WTC11 (cell line): ENCODE results near the gene JOSD2. TPM values are rescaled to one million over a fixed set of nuclear protein-coding genes. Genes with fewer than 3 reads are reported as not detected.

Experiments
- ATAC-seq: fragments of 200-7000 bp; cut with Tn5 transposase; 2 replicates; pipeline ENCODE4 v1.10.0; 2021; ENCODE audit warnings: mild to moderate bottlenecking, moderate library complexity
- CTCF ChIA-PET: fragments of 300-600 bp; sonication (Branson Sonifier 250); formaldehyde crosslinking; loops from one replicate; lab custom pipeline; 2021; ENCODE audit warnings: antibody characterized with exemption; lab: Charles Lee
- POLR2A ChIA-PET: fragments of 350-600 bp; sonication (Branson Sonifier 250); formaldehyde crosslinking; loops from one replicate; lab custom pipeline; 2021; ENCODE audit warnings: antibody characterized with exemption; lab: Charles Lee
- DNase-seq: peaks from one replicate; pipeline ENCODE4 v3.0.0; 2021; ENCODE audit warnings: low spot score
- H3K27ac Mint-ChIP-seq: 2 replicates; pipeline ENCODE4 v1.8.0; 2021; ENCODE audit warnings: mixed read lengths
- H3K27me3 Mint-ChIP-seq: 2 replicates; pipeline ENCODE4 v1.8.0; 2021; ENCODE audit warnings: low read depth, mild to moderate bottlenecking, moderate library complexity, mixed read lengths
- H3K36me3 Mint-ChIP-seq: 2 replicates; pipeline ENCODE4 v1.8.0; 2021; ENCODE audit warnings: mixed read lengths
- H3K4me1 Mint-ChIP-seq: 2 replicates; pipeline ENCODE4 v1.8.0; 2022; ENCODE audit warnings: mixed read lengths
- H3K4me3 Mint-ChIP-seq: 2 replicates; pipeline ENCODE4 v1.8.0; 2021; ENCODE audit warnings: mild to moderate bottlenecking, moderate library complexity, mixed read lengths
- H3K9me3 Mint-ChIP-seq: 2 replicates; pipeline ENCODE4 v1.8.0; 2021; ENCODE audit warnings: mixed read lengths
- ATF1 ChIP-seq: sonication (generic); formaldehyde crosslinking; IDR thresholded peaks from 2 replicates; pipeline ENCODE4 v1.8.1; 2023; ENCODE audit warnings: mild to moderate bottlenecking, moderate library complexity, missing genetic modification reagents
- CREB1 ChIP-seq: sonication (generic); formaldehyde crosslinking; IDR thresholded peaks from 2 replicates; pipeline ENCODE4 v1.8.0; 2023; ENCODE audit warnings: mild to moderate bottlenecking, missing genetic modification reagents
- ELF4 ChIP-seq: sonication (generic); formaldehyde crosslinking; IDR thresholded peaks from 2 replicates; pipeline ENCODE4 v1.8.1; 2022; ENCODE audit warnings: low read depth, mild to moderate bottlenecking, moderate library complexity, missing genetic modification reagents
- EMX1 ChIP-seq: fragments of 250-450 bp; sonication (Bioruptor Pico); IDR thresholded peaks from 2 replicates; pipeline ENCODE4 v1.8.0; 2021; ENCODE audit warnings: mild to moderate bottlenecking
- FOXP1 ChIP-seq: sonication (generic); formaldehyde crosslinking; IDR thresholded peaks from 2 replicates; pipeline ENCODE4 v1.8.0; 2022; ENCODE audit warnings: missing genetic modification reagents, mild to moderate bottlenecking, moderate library complexity, borderline replicate concordance
- GRHL2 ChIP-seq: fragments of 250-450 bp; sonication (Bioruptor Pico); IDR thresholded peaks from 2 replicates; pipeline ENCODE4 v1.8.0; 2022; ENCODE audit warnings: mild to moderate bottlenecking, moderate library complexity; ENCODE audit not compliant: insufficient replicate concordance, severe bottlenecking
- NR3C1 ChIP-seq: sonication (generic); formaldehyde crosslinking; conservative IDR thresholded peaks from 2 replicates; pipeline ENCODE4 v1.8.1; 2023; ENCODE audit warnings: low read depth, mild to moderate bottlenecking, missing genetic modification reagents
- TEAD1 ChIP-seq: sonication (generic); formaldehyde crosslinking; IDR thresholded peaks from 2 replicates; pipeline ENCODE4 v1.8.0; 2022; ENCODE audit warnings: mild to moderate bottlenecking, missing genetic modification reagents
- ZNF121 ChIP-seq: sonication (generic); formaldehyde crosslinking; IDR thresholded peaks from 2 replicates; pipeline ENCODE4 v1.8.0; 2023; ENCODE audit warnings: missing genetic modification reagents
- total RNA-seq: library from RNA; stranded (reverse); gene quantifications from 3 replicates; pipeline ENCODE4 v1.2.3, GENCODE V29; 2021
- TF ChIP-seq, protein P1 (sequence below): sonication (generic); formaldehyde crosslinking; IDR thresholded peaks from 2 replicates; pipeline ENCODE4 v1.8.1; 2023; ENCODE audit warnings: mild to moderate bottlenecking, missing genetic modification reagents
- TF ChIP-seq, protein P2 (sequence below): fragments of 250-450 bp; sonication (Bioruptor Pico); IDR thresholded peaks from 2 replicates; pipeline ENCODE4 v1.8.0; 2021; ENCODE audit warnings: mild to moderate bottlenecking
- TF ChIP-seq, protein P3 (sequence below): fragments of 200-600 bp; IDR thresholded peaks from 2 replicates; pipeline ENCODE4 v1.8.0; 2022; ENCODE audit warnings: antibody characterized with exemption
- TF ChIP-seq, protein P4 (sequence below): sonication (generic); formaldehyde crosslinking; conservative IDR thresholded peaks from 2 replicates; pipeline ENCODE4 v1.8.1; 2023; ENCODE audit warnings: mild to moderate bottlenecking, low read depth, missing genetic modification reagents, moderate library complexity
- TF ChIP-seq, protein P5 (sequence below): sonication (generic); formaldehyde crosslinking; conservative IDR thresholded peaks from 2 replicates; pipeline ENCODE4 v1.8.1; 2022; ENCODE audit warnings: mild to moderate bottlenecking, missing genetic modification reagents
- TF ChIP-seq, protein P6 (sequence below): fragments of 250-450 bp; sonication (Bioruptor Pico); IDR thresholded peaks from 2 replicates; pipeline ENCODE4 v1.9.0; 2021; ENCODE audit warnings: mild to moderate bottlenecking, borderline replicate concordance

The JOSD2 gene
- total RNA-seq, 1 experiment from 2014 or later, result 4.0 TPM

DNA sequence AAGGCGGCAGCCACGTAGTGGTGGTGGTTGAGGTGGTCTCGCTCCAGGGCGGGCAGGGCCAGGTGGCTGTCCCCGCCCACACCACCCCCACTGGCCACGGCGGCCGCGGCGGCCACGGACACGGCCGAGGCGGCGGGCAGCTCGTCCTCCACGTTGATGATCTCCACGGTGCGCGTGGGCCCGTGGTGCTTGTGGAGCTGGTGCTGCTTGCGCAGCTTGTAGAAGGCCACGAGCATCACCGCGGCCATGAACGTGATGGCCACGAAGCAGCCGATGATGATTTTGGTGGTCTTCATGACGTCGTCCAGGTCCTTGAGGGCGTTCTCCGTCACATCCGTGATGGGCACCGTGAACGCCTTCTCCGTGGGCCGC, 6.7 kb upstream of the JOSD2 start:
- TF ChIP-seq TEAD1 (CRISPR knock-in tag) (no peak), CREB1 (CRISPR knock-in tag) (no peak), ATF1 (CRISPR knock-in tag) (no peak)
- TF ChIP-seq, protein P1, sequence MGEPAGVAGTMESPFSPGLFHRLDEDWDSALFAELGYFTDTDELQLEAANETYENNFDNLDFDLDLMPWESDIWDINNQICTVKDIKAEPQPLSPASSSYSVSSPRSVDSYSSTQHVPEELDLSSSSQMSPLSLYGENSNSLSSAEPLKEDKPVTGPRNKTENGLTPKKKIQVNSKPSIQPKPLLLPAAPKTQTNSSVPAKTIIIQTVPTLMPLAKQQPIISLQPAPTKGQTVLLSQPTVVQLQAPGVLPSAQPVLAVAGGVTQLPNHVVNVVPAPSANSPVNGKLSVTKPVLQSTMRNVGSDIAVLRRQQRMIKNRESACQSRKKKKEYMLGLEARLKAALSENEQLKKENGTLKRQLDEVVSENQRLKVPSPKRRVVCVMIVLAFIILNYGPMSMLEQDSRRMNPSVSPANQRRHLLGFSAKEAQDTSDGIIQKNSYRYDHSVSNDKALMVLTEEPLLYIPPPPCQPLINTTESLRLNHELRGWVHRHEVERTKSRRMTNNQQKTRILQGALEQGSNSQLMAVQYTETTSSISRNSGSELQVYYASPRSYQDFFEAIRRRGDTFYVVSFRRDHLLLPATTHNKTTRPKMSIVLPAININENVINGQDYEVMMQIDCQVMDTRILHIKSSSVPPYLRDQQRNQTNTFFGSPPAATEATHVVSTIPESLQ (CRISPR knock-in tag), result no peak
- CTCF ChIA-PET, result interaction anchor here (1.0 to 4.3 kb wide), 10 partner anchors 9 to 287 kb away, joined by 3 to 55 read pairs (median 6); no protein-coding TSS in a partner anchor
- DNase-seq (no peak), ATAC-seq (no peak)
- H3K27ac Mint-ChIP-seq, result no peak overlapping the region
- peaks cover 25% of the 10 kb centered on the region for H3K27me3 Mint-ChIP-seq
- peaks cover 5% of the 10 kb centered on the region; the same call in 1 of the 2 replicates for H3K36me3 Mint-ChIP-seq
- H3K9me3 Mint-ChIP-seq, result peaks cover 5% of the 10 kb centered on the region
- H3K4me3 Mint-ChIP-seq, result no peak overlapping the region
- peaks cover 5% of the 10 kb centered on the region; the same call in 1 of the 2 replicates for H3K4me1 Mint-ChIP-seq
- POLR2A ChIA-PET, result interaction anchor here (1.1 kb wide), 1 partner anchor 20 kb away, joined by 3 read pairs; no protein-coding TSS in a partner anchor

DNA sequence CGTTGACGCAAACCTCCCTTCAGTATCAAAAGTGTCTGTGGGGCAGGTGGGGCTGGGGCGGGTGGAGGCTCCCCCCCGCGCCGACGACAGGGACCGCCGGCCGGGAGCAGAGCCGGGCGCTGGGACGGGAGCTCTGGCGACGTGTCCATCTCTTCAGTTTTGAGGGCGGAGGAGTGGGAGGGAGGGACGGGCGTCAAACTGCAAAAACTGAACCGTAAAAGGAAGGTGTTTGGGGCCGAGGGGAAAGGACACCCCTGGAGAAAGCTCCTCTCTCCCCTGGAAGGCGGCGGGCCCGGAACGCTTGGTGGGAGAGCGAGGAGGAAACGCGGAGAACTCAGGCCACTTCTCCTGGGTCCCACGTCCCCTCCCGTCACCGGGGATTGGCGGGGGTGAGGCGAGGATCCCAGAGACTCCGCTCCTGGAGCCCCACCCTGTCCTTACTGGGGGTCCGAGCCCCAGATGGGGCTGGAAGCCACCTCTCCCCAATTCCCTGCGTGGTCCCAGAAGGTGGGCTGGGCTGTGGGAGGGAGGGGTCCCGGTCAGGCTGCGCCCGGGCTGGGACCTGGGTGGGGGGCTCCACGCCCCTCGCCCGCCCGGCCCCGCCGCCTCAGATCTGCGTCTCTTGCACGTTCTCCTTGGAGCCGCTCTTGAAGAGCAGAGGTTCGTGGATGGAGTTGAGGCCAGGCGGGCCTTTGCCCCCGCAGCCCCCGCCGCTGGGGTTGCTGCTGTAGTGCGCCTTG, 6.1 kb upstream of the JOSD2 start:
- ATAC-seq (no peak), DNase-seq (no peak)
- POLR2A ChIA-PET, result no interaction called here
- peaks cover 5% of the 10 kb centered on the region; the same call in 1 of the 2 replicates for H3K4me1 Mint-ChIP-seq
- peaks cover 5% of the 10 kb centered on the region for H3K9me3 Mint-ChIP-seq
- CTCF ChIA-PET, result interaction anchor here (0.6 to 4.3 kb wide), 9 partner anchors 13 to 187 kb away, joined by 3 to 55 read pairs (median 4); no protein-coding TSS in a partner anchor
- no peak overlapping the region for H3K27ac Mint-ChIP-seq
- H3K27me3 Mint-ChIP-seq, result peaks cover 25% of the 10 kb centered on the region
- H3K4me3 Mint-ChIP-seq, result no peak overlapping the region
- H3K36me3 Mint-ChIP-seq, result peaks cover 5% of the 10 kb centered on the region; the same call in 1 of the 2 replicates
- TF ChIP-seq, protein P2, sequence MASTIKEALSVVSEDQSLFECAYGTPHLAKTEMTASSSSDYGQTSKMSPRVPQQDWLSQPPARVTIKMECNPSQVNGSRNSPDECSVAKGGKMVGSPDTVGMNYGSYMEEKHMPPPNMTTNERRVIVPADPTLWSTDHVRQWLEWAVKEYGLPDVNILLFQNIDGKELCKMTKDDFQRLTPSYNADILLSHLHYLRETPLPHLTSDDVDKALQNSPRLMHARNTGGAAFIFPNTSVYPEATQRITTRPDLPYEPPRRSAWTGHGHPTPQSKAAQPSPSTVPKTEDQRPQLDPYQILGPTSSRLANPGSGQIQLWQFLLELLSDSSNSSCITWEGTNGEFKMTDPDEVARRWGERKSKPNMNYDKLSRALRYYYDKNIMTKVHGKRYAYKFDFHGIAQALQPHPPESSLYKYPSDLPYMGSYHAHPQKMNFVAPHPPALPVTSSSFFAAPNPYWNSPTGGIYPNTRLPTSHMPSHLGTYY (CRISPR knock-in tag), result no peak
- TF ChIP-seq, protein P3, sequence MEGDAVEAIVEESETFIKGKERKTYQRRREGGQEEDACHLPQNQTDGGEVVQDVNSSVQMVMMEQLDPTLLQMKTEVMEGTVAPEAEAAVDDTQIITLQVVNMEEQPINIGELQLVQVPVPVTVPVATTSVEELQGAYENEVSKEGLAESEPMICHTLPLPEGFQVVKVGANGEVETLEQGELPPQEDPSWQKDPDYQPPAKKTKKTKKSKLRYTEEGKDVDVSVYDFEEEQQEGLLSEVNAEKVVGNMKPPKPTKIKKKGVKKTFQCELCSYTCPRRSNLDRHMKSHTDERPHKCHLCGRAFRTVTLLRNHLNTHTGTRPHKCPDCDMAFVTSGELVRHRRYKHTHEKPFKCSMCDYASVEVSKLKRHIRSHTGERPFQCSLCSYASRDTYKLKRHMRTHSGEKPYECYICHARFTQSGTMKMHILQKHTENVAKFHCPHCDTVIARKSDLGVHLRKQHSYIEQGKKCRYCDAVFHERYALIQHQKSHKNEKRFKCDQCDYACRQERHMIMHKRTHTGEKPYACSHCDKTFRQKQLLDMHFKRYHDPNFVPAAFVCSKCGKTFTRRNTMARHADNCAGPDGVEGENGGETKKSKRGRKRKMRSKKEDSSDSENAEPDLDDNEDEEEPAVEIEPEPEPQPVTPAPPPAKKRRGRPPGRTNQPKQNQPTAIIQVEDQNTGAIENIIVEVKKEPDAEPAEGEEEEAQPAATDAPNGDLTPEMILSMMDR, result no peak
- TF ChIP-seq ZNF121 (CRISPR knock-in tag), result no peak
- TF ChIP-seq, protein P4, sequence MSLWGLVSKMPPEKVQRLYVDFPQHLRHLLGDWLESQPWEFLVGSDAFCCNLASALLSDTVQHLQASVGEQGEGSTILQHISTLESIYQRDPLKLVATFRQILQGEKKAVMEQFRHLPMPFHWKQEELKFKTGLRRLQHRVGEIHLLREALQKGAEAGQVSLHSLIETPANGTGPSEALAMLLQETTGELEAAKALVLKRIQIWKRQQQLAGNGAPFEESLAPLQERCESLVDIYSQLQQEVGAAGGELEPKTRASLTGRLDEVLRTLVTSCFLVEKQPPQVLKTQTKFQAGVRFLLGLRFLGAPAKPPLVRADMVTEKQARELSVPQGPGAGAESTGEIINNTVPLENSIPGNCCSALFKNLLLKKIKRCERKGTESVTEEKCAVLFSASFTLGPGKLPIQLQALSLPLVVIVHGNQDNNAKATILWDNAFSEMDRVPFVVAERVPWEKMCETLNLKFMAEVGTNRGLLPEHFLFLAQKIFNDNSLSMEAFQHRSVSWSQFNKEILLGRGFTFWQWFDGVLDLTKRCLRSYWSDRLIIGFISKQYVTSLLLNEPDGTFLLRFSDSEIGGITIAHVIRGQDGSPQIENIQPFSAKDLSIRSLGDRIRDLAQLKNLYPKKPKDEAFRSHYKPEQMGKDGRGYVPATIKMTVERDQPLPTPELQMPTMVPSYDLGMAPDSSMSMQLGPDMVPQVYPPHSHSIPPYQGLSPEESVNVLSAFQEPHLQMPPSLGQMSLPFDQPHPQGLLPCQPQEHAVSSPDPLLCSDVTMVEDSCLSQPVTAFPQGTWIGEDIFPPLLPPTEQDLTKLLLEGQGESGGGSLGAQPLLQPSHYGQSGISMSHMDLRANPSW (CRISPR knock-in tag), result no peak
- TF ChIP-seq ELF4 (CRISPR knock-in tag), result no peak
- no peak for TF ChIP-seq FOXP1 (CRISPR knock-in tag)
- TF ChIP-seq, protein P5, sequence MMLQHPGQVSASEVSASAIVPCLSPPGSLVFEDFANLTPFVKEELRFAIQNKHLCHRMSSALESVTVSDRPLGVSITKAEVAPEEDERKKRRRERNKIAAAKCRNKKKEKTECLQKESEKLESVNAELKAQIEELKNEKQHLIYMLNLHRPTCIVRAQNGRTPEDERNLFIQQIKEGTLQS (CRISPR knock-in tag), result no peak
- TF ChIP-seq, protein P6, sequence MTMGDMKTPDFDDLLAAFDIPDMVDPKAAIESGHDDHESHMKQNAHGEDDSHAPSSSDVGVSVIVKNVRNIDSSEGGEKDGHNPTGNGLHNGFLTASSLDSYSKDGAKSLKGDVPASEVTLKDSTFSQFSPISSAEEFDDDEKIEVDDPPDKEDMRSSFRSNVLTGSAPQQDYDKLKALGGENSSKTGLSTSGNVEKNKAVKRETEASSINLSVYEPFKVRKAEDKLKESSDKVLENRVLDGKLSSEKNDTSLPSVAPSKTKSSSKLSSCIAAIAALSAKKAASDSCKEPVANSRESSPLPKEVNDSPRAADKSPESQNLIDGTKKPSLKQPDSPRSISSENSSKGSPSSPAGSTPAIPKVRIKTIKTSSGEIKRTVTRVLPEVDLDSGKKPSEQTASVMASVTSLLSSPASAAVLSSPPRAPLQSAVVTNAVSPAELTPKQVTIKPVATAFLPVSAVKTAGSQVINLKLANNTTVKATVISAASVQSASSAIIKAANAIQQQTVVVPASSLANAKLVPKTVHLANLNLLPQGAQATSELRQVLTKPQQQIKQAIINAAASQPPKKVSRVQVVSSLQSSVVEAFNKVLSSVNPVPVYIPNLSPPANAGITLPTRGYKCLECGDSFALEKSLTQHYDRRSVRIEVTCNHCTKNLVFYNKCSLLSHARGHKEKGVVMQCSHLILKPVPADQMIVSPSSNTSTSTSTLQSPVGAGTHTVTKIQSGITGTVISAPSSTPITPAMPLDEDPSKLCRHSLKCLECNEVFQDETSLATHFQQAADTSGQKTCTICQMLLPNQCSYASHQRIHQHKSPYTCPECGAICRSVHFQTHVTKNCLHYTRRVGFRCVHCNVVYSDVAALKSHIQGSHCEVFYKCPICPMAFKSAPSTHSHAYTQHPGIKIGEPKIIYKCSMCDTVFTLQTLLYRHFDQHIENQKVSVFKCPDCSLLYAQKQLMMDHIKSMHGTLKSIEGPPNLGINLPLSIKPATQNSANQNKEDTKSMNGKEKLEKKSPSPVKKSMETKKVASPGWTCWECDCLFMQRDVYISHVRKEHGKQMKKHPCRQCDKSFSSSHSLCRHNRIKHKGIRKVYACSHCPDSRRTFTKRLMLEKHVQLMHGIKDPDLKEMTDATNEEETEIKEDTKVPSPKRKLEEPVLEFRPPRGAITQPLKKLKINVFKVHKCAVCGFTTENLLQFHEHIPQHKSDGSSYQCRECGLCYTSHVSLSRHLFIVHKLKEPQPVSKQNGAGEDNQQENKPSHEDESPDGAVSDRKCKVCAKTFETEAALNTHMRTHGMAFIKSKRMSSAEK (CRISPR knock-in tag), result no peak
- TF ChIP-seq NR3C1 (CRISPR knock-in tag), result no peak
- TF ChIP-seq GRHL2 (CRISPR knock-in tag), result no peak
- no peak for TF ChIP-seq EMX1 (CRISPR knock-in tag)
